GM12872 (cell line): ENCODE results near the gene CELSR1.

Source experiments
- CTCF ChIP-seq: IDR thresholded peaks from 3 replicates; pipeline ENCODE4 v1.5.1; 2011; ENCODE audit warnings: low read depth, mild to moderate bottlenecking, low read length, moderate library complexity; ENCODE audit not compliant: insufficient read depth

CELSR1 gene

GRCh38 chr22:46346680-46347405 is 190.6 kb downstream of the CELSR1 start:
- TF ChIP-seq CTCF: no peak

GRCh38 chr22:46340676-46341075 is 196.7 kb downstream of the CELSR1 start:
- TF ChIP-seq CTCF: no peak

GRCh38 chr22:46339956-46340355 is 197.5 kb downstream of the CELSR1 start:
- TF ChIP-seq CTCF: no peak

- TF ChIP-seq CTCF: no peak
Measured at GRCh38 chr22:46338636-46339035, 198.8 kb downstream of the CELSR1 start.

- no peak for TF ChIP-seq CTCF
Measured at GRCh38 chr22:46337870-46338269, 199.6 kb downstream of the CELSR1 start.

- TF ChIP-seq CTCF: no peak
Measured at GRCh38 chr22:46336119-46337078, 201.0 kb downstream of the CELSR1 start.
